SH-SY5Y (cell line): ENCODE results near the gene ATG7.

Experiments used
- GATA2 ChIP-seq: IDR thresholded peaks from 2 replicates; pipeline ENCODE4 v1.6.1; 2011; ENCODE audit warnings: mild to moderate bottlenecking, low read depth, low read length
- GATA3 ChIP-seq: IDR thresholded peaks from 2 replicates; pipeline ENCODE4 v1.6.1; 2011; ENCODE audit warnings: low read depth, mild to moderate bottlenecking, low read length, moderate library complexity

- TF ChIP-seq GATA2 (no peak), GATA3 (no peak)
These were observed 330.1 kb downstream of the ATG7 start for GRCh38 chr3:11602239-11602840.
